ENCODE data around the gene DCPS.

DCPS gene

GRCh38 chr11:126304457-126305075, 706 bp downstream of the DCPS start:
- Histone ChIP-seq H3K27ac (ENCODE audit: low read depth, low read length) (peak overlapping the region; percentile 64), H4K20me1 (ENCODE audit: low read depth, low read length) (no peaks in the 10 kb centered on the region), H3K9me2 (replicated peaks; ENCODE audit: insufficient read depth, low read length) (no peaks in the 10 kb centered on the region), H3K9me3 (ENCODE audit: insufficient read depth, low read length) (no peaks in the 10 kb centered on the region), H3K9ac (ENCODE audit: low read length) (peak overlapping the region; percentile 91), H2AFZ (ENCODE audit: low read depth, low read length, severe bottlenecking) (peak overlapping the region; percentile 90), H3F3A (ENCODE audit: insufficient read depth) (no peaks in the 10 kb centered on the region), H3K4me2 (ENCODE audit: low read depth, low read length, poor library complexity, severe bottlenecking) (peak overlapping the region; percentile 78), H3K79me2 (ENCODE audit: insufficient read depth, low read length) (peaks cover 8% of the 10 kb centered on the region), H3K4me3 (ENCODE audit: insufficient read depth, low read length, poor library complexity, severe bottlenecking) (peak overlapping the region; percentile 80), H3K36me3 (ENCODE audit: low read length) (no peaks in the 10 kb centered on the region), H3K27me3 (ENCODE audit: low read length) (no peaks in the 10 kb centered on the region)
- TF ChIP-seq, protein P1, sequence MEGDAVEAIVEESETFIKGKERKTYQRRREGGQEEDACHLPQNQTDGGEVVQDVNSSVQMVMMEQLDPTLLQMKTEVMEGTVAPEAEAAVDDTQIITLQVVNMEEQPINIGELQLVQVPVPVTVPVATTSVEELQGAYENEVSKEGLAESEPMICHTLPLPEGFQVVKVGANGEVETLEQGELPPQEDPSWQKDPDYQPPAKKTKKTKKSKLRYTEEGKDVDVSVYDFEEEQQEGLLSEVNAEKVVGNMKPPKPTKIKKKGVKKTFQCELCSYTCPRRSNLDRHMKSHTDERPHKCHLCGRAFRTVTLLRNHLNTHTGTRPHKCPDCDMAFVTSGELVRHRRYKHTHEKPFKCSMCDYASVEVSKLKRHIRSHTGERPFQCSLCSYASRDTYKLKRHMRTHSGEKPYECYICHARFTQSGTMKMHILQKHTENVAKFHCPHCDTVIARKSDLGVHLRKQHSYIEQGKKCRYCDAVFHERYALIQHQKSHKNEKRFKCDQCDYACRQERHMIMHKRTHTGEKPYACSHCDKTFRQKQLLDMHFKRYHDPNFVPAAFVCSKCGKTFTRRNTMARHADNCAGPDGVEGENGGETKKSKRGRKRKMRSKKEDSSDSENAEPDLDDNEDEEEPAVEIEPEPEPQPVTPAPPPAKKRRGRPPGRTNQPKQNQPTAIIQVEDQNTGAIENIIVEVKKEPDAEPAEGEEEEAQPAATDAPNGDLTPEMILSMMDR (IDR thresholded peaks at IDR 0.05; ENCODE audit: insufficient read depth, low read length, poor library complexity, severe bottlenecking): no peak

GRCh38 chr11:126305699-126306098, 1.8 kb downstream of the DCPS start:
- Histone ChIP-seq H3K4me2 (ENCODE audit: low read depth, low read length, poor library complexity, severe bottlenecking) (peak overlapping the region; percentile 24), H4K20me1 (ENCODE audit: low read depth, low read length) (no peaks in the 10 kb centered on the region), H3F3A (ENCODE audit: insufficient read depth) (no peaks in the 10 kb centered on the region), H3K4me3 (ENCODE audit: insufficient read depth, low read length, poor library complexity, severe bottlenecking) (no peak overlapping the region), H3K9me2 (replicated peaks; ENCODE audit: insufficient read depth, low read length) (no peaks in the 10 kb centered on the region), H3K9ac (ENCODE audit: low read length) (no peak overlapping the region), H3K79me2 (ENCODE audit: insufficient read depth, low read length) (peaks cover 8% of the 10 kb centered on the region), H3K27me3 (ENCODE audit: low read length) (no peaks in the 10 kb centered on the region), H3K27ac (ENCODE audit: low read depth, low read length) (no peak overlapping the region), H3K9me3 (ENCODE audit: insufficient read depth, low read length) (no peaks in the 10 kb centered on the region), H3K36me3 (ENCODE audit: low read length) (no peaks in the 10 kb centered on the region), H2AFZ (ENCODE audit: low read depth, low read length, severe bottlenecking) (no peak overlapping the region)
- TF ChIP-seq, protein P1 (IDR thresholded peaks at IDR 0.05; ENCODE audit: insufficient read depth, low read length, poor library complexity, severe bottlenecking): no peak
- no peak for TF ChIP-seq EZH2phosphoT487 (conservative IDR thresholded peaks at IDR 0.05; ENCODE audit: low read length)

GRCh38 chr11:126307706-126308105, 3.8 kb downstream of the DCPS start:
- Histone ChIP-seq H3K4me2 (ENCODE audit: low read depth, low read length, poor library complexity, severe bottlenecking) (no peak overlapping the region), H3K4me3 (ENCODE audit: insufficient read depth, low read length, poor library complexity, severe bottlenecking) (no peak overlapping the region), H3K9ac (ENCODE audit: low read length) (no peak overlapping the region), H3K9me3 (ENCODE audit: insufficient read depth, low read length) (no peaks in the 10 kb centered on the region), H2AFZ (ENCODE audit: low read depth, low read length, severe bottlenecking) (no peak overlapping the region), H3K9me2 (replicated peaks; ENCODE audit: insufficient read depth, low read length) (no peaks in the 10 kb centered on the region), H4K20me1 (ENCODE audit: low read depth, low read length) (no peaks in the 10 kb centered on the region), H3K27me3 (ENCODE audit: low read length) (no peaks in the 10 kb centered on the region), H3K27ac (ENCODE audit: low read depth, low read length) (no peak overlapping the region), H3K79me2 (ENCODE audit: insufficient read depth, low read length) (peaks cover 8% of the 10 kb centered on the region), H3F3A (ENCODE audit: insufficient read depth) (no peaks in the 10 kb centered on the region), H3K36me3 (ENCODE audit: low read length) (no peaks in the 10 kb centered on the region)
- TF ChIP-seq EZH2phosphoT487 (conservative IDR thresholded peaks at IDR 0.05; ENCODE audit: low read length): no peak
- TF ChIP-seq, protein P1 (IDR thresholded peaks at IDR 0.05; ENCODE audit: insufficient read depth, low read length, poor library complexity, severe bottlenecking): peak; percentile 13

Measured in SU-DHL-6 (cell line).